ENCODE measurements around the gene RBM20. TPM values are rescaled to one million over a fixed set of nuclear protein-coding genes. Genes with fewer than 3 reads are reported as not detected.

The RBM20 gene
- total and polyA plus RNA-seq, 5 experiments from 2014 or later, result 0.20 to 0.93 (median 0.49) TPM

DNA sequence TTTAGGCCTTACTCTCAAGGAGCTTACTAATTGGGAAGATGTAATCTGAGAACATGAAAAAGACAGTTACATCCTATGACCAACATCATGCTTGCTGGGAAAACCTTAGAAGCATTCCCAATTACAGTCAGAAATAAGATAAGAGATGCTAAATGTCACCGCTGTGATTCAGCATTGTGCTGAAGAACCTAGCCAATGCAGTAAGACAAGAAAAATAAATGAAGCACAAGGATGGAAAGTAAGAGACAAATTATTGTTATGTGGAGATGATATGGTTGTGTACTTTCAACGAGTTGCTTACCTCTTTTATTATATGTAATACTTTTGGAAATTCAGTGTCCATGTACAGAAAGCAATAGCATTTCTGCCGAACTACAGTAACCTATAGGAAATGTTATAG lies 104.8 kb downstream of the RBM20 start:
- peaks cover 17 to 52% (median 43%) of the 10 kb centered on the region in 4 donors for H3K4me1 Mint-ChIP-seq
- no peak overlapping the region for H3K4me3 Mint-ChIP-seq
- DNase-seq (no peak), ATAC-seq (no peak)
- H3K27me3 Mint-ChIP-seq, result no peaks in the 10 kb centered on the region
- H3K27ac Mint-ChIP-seq, result peak overlapping the region in 5 of 10 donors; percentile 11 to 73 (median 60)
- peaks cover 0 to 9% (median 4%) of the 10 kb centered on the region in 3 donors for H3K36me3 Mint-ChIP-seq
- POLR2A ChIA-PET, result interaction anchor here (0.6 kb wide), 2 partner anchors 34 to 443 kb away, joined by 3 to 4 read pairs; no protein-coding TSS in a partner anchor
- H3K9me3 Mint-ChIP-seq, result peaks cover 0 to 11% (median 3%) of the 10 kb centered on the region in 9 donors

DNA sequence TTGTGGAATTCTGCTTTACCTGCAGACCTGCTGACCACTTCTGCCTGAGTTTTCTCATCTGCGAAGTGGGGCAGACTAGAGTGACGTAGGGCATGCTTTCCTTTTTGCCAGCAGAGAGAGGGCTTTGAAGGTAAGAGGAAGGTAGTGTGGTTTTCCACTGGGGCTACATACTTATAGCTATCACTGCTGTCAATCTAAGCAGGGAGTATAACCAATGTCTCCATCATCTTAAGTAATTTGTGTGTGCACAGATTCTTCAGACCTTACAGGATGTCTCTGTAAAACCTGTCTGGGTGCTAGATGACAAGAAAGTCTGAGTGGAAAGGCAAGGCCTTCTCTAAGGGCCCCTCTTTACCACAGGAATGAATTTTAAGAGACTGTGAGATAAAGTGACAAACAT lies 106.8 kb downstream of the RBM20 start:
- peak overlapping the region in 8 of 10 donors; percentile 1 to 37 (median 20) for H3K4me3 Mint-ChIP-seq
- peaks cover 0 to 11% (median 3%) of the 10 kb centered on the region in 9 donors for H3K9me3 Mint-ChIP-seq
- peak overlapping the region; percentile 43 to 95 (median 87) for H3K27ac Mint-ChIP-seq
- POLR2A ChIA-PET, result no interaction called here
- ATAC-seq (peak; percentile 92 to 94), DNase-seq (peak in 6 of 10 donors; percentile 8 to 68 (median 31))
- H3K4me1 Mint-ChIP-seq, result peaks cover 22 to 57% (median 49%) of the 10 kb centered on the region in 4 donors
- peaks cover 0 to 9% (median 4%) of the 10 kb centered on the region in 3 donors for H3K36me3 Mint-ChIP-seq
- no peaks in the 10 kb centered on the region for H3K27me3 Mint-ChIP-seq

DNA sequence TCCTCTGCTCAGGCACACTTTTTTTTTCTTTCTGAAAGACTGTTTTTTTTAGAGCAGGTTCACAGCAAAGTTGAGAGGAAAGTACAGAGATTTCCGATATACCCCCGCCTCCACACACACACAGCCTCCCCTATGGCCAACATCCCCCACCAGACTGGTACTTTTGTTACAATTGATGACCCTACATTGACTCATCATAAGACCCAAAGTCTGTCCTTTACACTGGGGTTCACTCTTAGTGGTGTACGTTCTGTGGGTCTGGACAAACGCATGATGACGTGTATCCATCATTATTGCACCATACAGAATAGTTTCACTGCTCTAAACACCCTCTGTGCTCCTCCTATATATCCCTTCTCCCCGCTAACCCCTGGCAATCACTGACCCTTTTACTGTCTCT lies 107.7 kb downstream of the RBM20 start:
- peaks cover 0 to 9% (median 4%) of the 10 kb centered on the region in 3 donors for H3K36me3 Mint-ChIP-seq

DNA sequence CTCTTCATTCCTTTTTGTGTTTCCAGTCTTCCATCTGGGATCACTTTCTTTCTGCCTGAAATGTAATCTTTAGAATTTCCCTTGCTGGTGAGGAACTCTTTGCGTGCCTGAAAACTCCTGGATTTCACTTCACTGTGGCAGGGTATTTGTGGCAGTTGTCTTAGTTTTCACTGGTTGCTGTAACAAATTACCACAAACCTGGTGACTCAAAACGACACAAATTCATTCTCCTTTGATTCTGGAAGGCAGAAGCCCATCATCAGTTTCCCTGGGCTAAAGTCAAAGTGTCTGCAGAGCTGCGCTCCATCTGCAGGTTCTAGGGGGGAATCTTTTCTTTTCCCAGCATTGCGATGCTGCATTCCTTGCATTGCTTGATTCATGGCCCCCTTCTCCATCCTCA lies 109.3 kb downstream of the RBM20 start:
- Mint-ChIP-seq H3K9me3 (peaks cover 0 to 11% (median 3%) of the 10 kb centered on the region in 9 donors), H3K27me3 (no peaks in the 10 kb centered on the region), H3K27ac (peak overlapping the region in 2 of 10 donors; percentile 5 to 61), H3K4me1 (peaks cover 22 to 37% (median 30%) of the 10 kb centered on the region in 4 donors), H3K36me3 (peaks cover 0 to 9% (median 4%) of the 10 kb centered on the region in 3 donors), H3K4me3 (no peak overlapping the region)
- ATAC-seq, result no peak
- POLR2A ChIA-PET, result no interaction called here
- no peak for DNase-seq

More for the DNA sequence above, 107.7 kb downstream of the RBM20 start:
- peak overlapping the region in 2 of 10 donors; percentile 34 to 48 for H3K4me3 Mint-ChIP-seq
- H3K4me1 Mint-ChIP-seq, result peaks cover 23 to 52% (median 43%) of the 10 kb centered on the region in 4 donors
- peaks cover 0 to 11% (median 3%) of the 10 kb centered on the region in 9 donors for H3K9me3 Mint-ChIP-seq
- DNase-seq (no peak), ATAC-seq (no peak)
- POLR2A ChIA-PET, result interaction anchor here (1.2 kb wide), 1 partner anchor 119 kb away, joined by 4 read pairs; the partner anchor contains the start of gene PDCD4
- H3K27ac Mint-ChIP-seq, result peak overlapping the region; percentile 35 to 88 (median 77)
- no peaks in the 10 kb centered on the region for H3K27me3 Mint-ChIP-seq

DNA sequence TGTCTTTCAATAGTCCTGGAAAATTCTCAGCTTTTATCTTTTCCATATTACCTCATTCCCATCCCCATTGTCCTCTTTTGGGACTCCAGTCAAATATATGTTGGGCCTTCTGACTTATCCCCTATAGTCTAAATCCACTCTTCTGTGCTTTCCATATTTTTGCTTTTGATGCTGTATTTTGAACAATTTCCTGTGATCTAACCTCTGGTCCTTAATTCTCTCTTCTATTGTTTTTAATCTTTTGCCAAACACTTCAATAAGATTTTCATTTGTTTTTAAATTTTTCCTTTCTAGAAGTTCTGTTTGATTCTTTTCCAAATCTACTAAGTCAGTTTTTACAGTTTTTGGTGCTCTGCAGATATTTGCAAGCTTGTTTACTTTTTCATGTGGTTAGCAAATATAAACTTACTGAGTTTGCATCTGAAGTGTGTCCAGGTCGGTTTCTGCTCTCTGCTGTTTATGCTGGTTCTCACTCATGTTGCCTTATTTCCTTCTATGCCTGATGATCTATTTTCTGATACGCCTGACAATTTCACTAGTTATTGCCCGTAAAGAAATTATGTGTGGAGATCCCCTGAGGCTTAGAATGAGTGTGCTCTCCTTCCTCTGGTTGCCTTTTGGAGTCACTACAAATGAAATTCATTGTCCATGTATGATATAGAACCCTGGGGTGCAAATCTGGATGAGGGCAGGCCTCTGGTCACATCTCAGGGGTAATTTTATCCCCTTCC lies 110.4 kb downstream of the RBM20 start:
- Mint-ChIP-seq H3K36me3 (peaks cover 0 to 3% (median 2%) of the 10 kb centered on the region in 3 donors), H3K4me3 (no peak overlapping the region), H3K9me3 (peaks cover 0 to 3% (median 0%) of the 10 kb centered on the region in 9 donors), H3K27ac (peak overlapping the region in 4 of 10 donors; percentile 4 to 82 (median 52)), H3K4me1 (peaks cover 21 to 36% (median 28%) of the 10 kb centered on the region in 4 donors), H3K27me3 (no peaks in the 10 kb centered on the region)
- DNase-seq (no peak), ATAC-seq (no peak)
- POLR2A ChIA-PET, result no interaction called here

DNA sequence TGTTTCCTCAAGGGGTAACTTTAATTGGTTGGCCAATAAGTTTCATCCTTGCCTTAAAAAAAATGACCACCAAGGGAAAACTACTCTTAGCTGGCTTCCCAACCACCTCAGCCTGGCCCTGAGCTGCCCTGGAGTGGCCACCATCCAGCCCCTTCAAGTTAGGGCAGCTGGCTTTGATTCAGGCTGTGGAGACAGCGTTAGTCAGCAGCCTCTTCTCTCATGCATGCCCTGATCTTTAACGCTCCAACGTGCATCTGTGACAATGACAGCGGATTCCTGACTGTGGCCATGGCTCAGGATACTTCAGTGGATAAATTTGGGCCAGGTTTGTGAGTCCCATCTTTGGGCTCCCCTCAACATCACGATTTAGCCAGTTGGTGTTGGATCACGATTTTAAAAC lies 111.6 kb downstream of the RBM20 start:
- H3K4me1 Mint-ChIP-seq, result peaks cover 17 to 28% (median 20%) of the 10 kb centered on the region in 4 donors
- no peak for DNase-seq
- no peaks in the 10 kb centered on the region for H3K27me3 Mint-ChIP-seq
- POLR2A ChIA-PET, result interaction anchor here (0.6 kb wide), 1 partner anchor 46 kb away, joined by 3 read pairs; no protein-coding TSS in a partner anchor
- no peaks in the 10 kb centered on the region for H3K9me3 Mint-ChIP-seq
- no peak for ATAC-seq
- no peak overlapping the region for H3K4me3 Mint-ChIP-seq
- no peak overlapping the region for H3K27ac Mint-ChIP-seq
- H3K36me3 Mint-ChIP-seq, result no peaks in the 10 kb centered on the region

DNA sequence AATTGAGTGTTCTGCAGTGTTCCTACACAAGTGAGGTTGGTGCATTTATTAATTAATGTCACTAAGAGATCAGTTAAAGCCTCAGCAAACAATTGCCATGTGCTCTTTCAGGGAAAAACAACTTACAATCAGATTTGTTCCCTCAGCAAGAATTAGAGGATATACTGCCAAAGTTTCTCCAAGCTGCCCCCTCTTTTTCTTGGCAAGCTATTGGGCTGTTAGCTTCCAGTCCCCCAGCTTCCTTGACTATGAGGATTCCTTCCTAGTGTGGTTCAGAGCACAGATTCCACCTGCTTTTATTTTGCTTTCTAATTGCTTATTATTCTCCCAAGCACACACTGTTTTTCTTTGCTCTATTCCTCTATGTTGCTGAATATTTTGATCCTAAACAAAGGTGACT lies 112.7 kb downstream of the RBM20 start:
- DNase-seq, result no peak
- no peaks in the 10 kb centered on the region for H3K9me3 Mint-ChIP-seq
- H3K36me3 Mint-ChIP-seq, result no peaks in the 10 kb centered on the region
- peaks cover 8 to 17% (median 13%) of the 10 kb centered on the region in 4 donors for H3K4me1 Mint-ChIP-seq
- H3K4me3 Mint-ChIP-seq, result no peak overlapping the region
- POLR2A ChIA-PET, result no interaction called here
- no peak for ATAC-seq
- H3K27ac Mint-ChIP-seq, result no peak overlapping the region
- H3K27me3 Mint-ChIP-seq, result no peaks in the 10 kb centered on the region

DNA sequence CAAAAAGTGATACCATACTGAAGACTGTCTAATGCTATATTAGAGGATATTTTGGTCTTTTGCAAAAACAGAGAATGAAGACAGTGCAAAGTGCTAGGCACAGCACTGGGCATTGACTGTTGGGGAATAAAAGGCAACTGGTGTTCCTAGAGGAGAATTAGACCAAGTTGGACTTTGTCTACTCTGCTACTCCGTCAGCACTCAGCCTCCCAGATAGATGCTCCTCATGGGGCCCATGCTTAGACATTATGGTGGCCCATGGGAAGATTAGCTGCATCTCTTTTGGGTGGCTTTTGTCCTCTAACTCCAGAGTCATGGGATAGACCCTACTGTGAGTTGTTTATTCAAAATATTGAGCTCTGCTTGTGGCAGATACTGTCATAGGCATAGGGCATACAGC lies 113.5 kb downstream of the RBM20 start:
- Mint-ChIP-seq H3K36me3 (no peaks in the 10 kb centered on the region), H3K4me1 (peaks cover 3 to 11% (median 8%) of the 10 kb centered on the region in 4 donors), H3K4me3 (no peak overlapping the region), H3K9me3 (no peaks in the 10 kb centered on the region), H3K27me3 (peaks cover 0 to 1% (median 0%) of the 10 kb centered on the region in 5 donors), H3K27ac (no peak overlapping the region)
- DNase-seq (no peak), ATAC-seq (no peak)
- POLR2A ChIA-PET, result interaction anchor here (0.7 to 0.9 kb wide), 2 partner anchors 29 to 140 kb away, joined by 3 to 4 read pairs; no protein-coding TSS in a partner anchor

DNA sequence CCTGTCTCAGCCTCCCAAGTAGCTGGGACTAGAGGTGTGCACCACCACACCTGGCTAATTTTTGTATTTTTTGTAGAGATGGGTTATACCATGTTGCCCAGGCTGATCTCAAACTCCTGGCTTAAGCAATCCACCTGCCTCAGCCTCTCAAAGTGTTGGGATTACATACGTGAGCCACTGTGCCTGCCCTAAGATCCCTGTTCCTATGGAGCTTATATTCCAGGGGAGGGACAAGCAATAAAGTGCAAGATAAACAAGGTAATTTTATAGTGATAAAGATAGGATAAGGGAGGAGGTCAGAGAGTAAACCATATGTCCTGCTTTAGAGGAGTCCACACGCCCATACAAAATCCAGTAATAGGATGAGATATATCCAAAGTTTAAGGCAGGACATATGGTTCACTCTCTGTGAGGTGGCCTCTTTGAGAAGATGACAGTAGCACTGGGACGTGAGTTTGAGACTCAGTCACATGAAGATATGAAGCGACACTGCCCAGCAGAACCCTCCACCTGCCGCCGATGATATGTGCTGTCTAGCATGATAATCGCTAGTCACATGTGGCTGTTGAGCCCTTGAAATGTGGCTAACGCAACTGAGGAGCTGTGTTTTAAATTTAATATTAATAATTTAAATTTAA lies 114.1 kb downstream of the RBM20 start:
- Mint-ChIP-seq H3K27ac (no peak overlapping the region), H3K27me3 (peaks cover 0 to 1% (median under 1%) of the 10 kb centered on the region in 5 donors), H3K9me3 (no peaks in the 10 kb centered on the region), H3K36me3 (no peaks in the 10 kb centered on the region), H3K4me1 (peaks cover 3 to 11% (median 8%) of the 10 kb centered on the region in 4 donors), H3K4me3 (no peak overlapping the region)
- POLR2A ChIA-PET, result interaction anchor here (0.7 to 0.9 kb wide), 2 partner anchors 28 to 140 kb away, joined by 3 to 4 read pairs; no protein-coding TSS in a partner anchor
- ATAC-seq (no peak), DNase-seq (no peak)

DNA sequence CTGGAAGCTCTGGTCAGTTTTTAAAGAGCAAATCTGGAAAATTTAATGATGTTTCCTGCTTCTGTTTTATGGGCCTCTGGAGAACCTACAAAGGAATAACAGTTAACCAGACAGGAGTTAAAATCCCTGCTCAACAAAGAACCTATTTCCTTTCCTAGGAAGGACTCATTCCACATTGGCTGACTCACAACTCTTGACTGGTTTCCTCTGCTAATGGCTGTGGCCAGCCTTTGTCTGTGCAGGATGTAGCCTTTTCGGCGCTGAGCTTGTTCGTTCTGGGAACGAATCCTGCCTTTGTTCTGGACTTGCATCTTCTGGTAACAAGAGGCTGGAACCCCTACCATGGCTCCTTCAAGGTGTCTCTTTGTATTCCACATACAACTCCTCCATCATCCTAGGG lies 114.8 kb downstream of the RBM20 start:
- no peak overlapping the region for H3K27ac Mint-ChIP-seq
- no peaks in the 10 kb centered on the region for H3K9me3 Mint-ChIP-seq
- no peak overlapping the region for H3K4me3 Mint-ChIP-seq
- POLR2A ChIA-PET, result no interaction called here
- H3K36me3 Mint-ChIP-seq, result no peaks in the 10 kb centered on the region
- ATAC-seq (no peak), DNase-seq (no peak)
- peaks cover 3 to 9% (median 6%) of the 10 kb centered on the region in 4 donors for H3K4me1 Mint-ChIP-seq
- peaks cover 0 to 4% (median 1%) of the 10 kb centered on the region in 5 donors for H3K27me3 Mint-ChIP-seq

DNA sequence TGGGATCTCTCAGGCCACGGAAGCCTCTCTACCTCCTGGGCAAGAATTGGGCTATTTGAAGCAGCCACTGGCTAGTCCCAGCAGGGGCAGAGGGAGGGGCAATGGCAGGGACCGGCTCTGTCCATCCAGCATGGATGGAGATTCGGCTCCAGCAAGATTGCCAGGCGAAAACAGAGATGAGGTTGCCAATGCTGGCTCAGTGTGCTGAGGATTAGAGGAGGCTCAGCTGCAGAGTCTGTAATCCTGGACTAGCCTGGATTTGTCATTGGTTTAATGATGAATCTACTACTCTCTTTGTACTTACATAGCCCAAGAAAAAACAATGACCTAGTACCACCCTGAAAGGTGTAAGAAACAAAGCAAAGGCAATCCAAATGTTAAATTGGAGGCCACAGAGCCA lies 115.4 kb downstream of the RBM20 start:
- Mint-ChIP-seq H3K4me1 (peaks cover 3 to 8% (median 6%) of the 10 kb centered on the region in 4 donors), H3K36me3 (no peaks in the 10 kb centered on the region), H3K4me3 (no peak overlapping the region), H3K27ac (peak overlapping the region in 1 of 10 donors; percentile 11), H3K9me3 (no peaks in the 10 kb centered on the region), H3K27me3 (peaks cover 0 to 6% (median 1%) of the 10 kb centered on the region in 5 donors)
- POLR2A ChIA-PET, result no interaction called here
- ATAC-seq (no peak), DNase-seq (no peak)

DNA sequence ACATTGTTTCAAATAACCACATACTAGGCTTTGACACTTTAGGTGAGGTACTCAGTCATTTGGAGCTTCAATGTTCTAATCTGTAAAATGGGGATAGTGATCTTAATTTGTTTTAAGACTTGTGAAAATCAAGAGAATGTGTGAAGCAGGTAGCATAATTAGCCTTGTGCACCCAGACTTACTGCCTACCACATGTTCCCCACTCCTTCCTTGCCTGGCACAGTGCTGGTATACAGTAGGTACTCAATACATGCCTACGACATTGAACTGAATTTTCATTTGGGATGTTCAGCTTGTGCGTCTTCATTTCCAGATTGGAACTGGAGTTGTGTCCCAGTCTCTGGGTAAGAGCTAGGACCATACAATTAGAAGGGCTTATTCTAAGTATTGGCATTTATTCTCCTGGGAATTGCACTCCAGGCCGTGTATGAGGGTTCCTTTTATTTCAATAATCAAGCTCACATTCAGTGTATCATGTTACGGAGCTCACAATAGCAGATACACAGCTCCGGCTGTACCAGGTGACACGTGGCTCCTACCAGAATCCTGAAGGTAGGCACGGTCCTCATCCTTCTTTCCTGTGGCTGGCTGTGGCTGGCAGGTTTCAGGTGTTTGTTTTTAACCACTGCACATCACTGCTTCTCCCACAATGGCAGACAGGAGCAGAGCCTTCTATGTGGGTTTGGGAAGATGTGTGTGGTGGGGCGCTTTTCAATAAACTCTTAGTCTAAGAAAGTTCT lies 118.1 kb downstream of the RBM20 start:
- Mint-ChIP-seq H3K9me3 (no peaks in the 10 kb centered on the region), H3K27me3 (peaks cover 0 to 6% (median 2%) of the 10 kb centered on the region in 5 donors), H3K4me1 (no peaks in the 10 kb centered on the region), H3K4me3 (no peak overlapping the region), H3K36me3 (no peaks in the 10 kb centered on the region), H3K27ac (peak overlapping the region in 2 of 10 donors; percentile 7 to 44)
- POLR2A ChIA-PET, result no interaction called here
- ATAC-seq, result no peak
- no peak for DNase-seq

All from naive thymus-derived CD8-positive, alpha-beta T cell (primary cell).